ENCODE results near the gene KCNG3. TPM values are rescaled to one million over a fixed set of nuclear protein-coding genes. Genes with fewer than 3 reads are reported as not detected.
A peak's percentile ranks its signal among the peaks of the same experiment; 100 is the strongest.

Gene KCNG3
- total and polyA plus RNA-seq, 11 donors, result not detected

GRCh38 chr2:42450136-42450535, 43.6 kb downstream of the KCNG3 start:
- ATAC-seq, result peak in 1 of 4 donors; percentile 33
- 51 to 72% (median 60%) methylated on average over 2 of the region's 2 CpGs for WGBS, 4 donors
- H3K27ac ChIP-seq, result no peak overlapping the region

GRCh38 chr2:42449163-42450087, 44.4 kb downstream of the KCNG3 start:
- no peak for TF ChIP-seq POLR2A (IDR thresholded peaks at IDR 0.05)
- no peak for TF ChIP-seq CTCF (IDR thresholded peaks at IDR 0.05)
- Histone ChIP-seq H3K36me3 (no peaks in the 10 kb centered on the region), H3K9me3 (no peaks in the 10 kb centered on the region), H3K27ac (no peak overlapping the region), H3K27me3 (peaks cover 0 to 7% (median 0%) of the 10 kb centered on the region in 9 donors), H3K4me3 (no peak overlapping the region), H3K4me1 (peaks cover 0 to 3% (median 0%) of the 10 kb centered on the region in 12 donors)
- no peak for DNase-seq
- peak in 2 of 4 donors; percentile 60 to 76 for ATAC-seq
- intact Hi-C loops (cut with DNase I), result no loop called here
- 86 to 88% (median 87%) methylated on average over 8 of the region's 8 CpGs for WGBS, 4 donors

More at GRCh38 chr2:42450136-42450535, 43.6 kb downstream of the KCNG3 start:
- TF ChIP-seq POLR2A (IDR thresholded peaks at IDR 0.05) (no peak), CTCF (IDR thresholded peaks at IDR 0.05) (no peak)
- Histone ChIP-seq H3K4me3 (no peak overlapping the region), H3K9me3 (no peaks in the 10 kb centered on the region), H3K4me1 (peaks cover 0 to 3% (median 0%) of the 10 kb centered on the region in 12 donors), H3K27me3 (peaks cover 0 to 7% (median 0%) of the 10 kb centered on the region in 9 donors), H3K36me3 (no peaks in the 10 kb centered on the region)
- intact Hi-C loops (cut with DNase I), result no loop called here
- DNase-seq, result no peak

- WGBS, 4 donors, result 88 to 95% (median 94%) methylated on average over 2 of the region's 2 CpGs
- ATAC-seq (no peak), DNase-seq (no peak)
- H3K4me3 ChIP-seq, result no peak overlapping the region
- peaks cover 0 to 3% (median 0%) of the 10 kb centered on the region in 12 donors for H3K4me1 ChIP-seq
- H3K27me3 ChIP-seq, result peaks cover 0 to 5% (median 0%) of the 10 kb centered on the region in 9 donors
- no peaks in the 10 kb centered on the region for H3K36me3 ChIP-seq
- no peaks in the 10 kb centered on the region for H3K9me3 ChIP-seq
- intact Hi-C loops (cut with DNase I), result no loop called here
- no peak overlapping the region for H3K27ac ChIP-seq
- TF ChIP-seq POLR2A (IDR thresholded peaks at IDR 0.05), result no peak
- no peak for TF ChIP-seq CTCF (IDR thresholded peaks at IDR 0.05)
Observed at GRCh38 chr2:42448163-42448562, 45.6 kb downstream of the KCNG3 start.

GRCh38 chr2:42446503-42447271, 47.1 kb downstream of the KCNG3 start:
- Histone ChIP-seq H3K4me1 (peaks cover 0 to 3% (median 0%) of the 10 kb centered on the region in 12 donors), H3K27me3 (peaks cover 0 to 11% (median 0%) of the 10 kb centered on the region in 9 donors), H3K27ac (no peak overlapping the region), H3K4me3 (no peak overlapping the region), H3K9me3 (no peaks in the 10 kb centered on the region), H3K36me3 (no peaks in the 10 kb centered on the region)
- intact Hi-C loops (cut with DNase I), result no loop called here
- TF ChIP-seq POLR2A (IDR thresholded peaks at IDR 0.05) (no peak), CTCF (IDR thresholded peaks at IDR 0.05) (no peak)
- ATAC-seq (no peak), DNase-seq (no peak)
